Measurements from ENCODE around the gene NCBP1. TPM values are rescaled to one million over a fixed set of nuclear protein-coding genes. Genes with fewer than 3 reads are reported as not detected.
"Not testable (repeated sequence)": the region's sequence is repeated elsewhere in the genome, so short reads cannot be mapped to it uniquely, and the experiment has no call there.

NCBP1 gene
- total RNA-seq, result 10 to 100 TPM; 15.6 to 90.4 (median 37.5) TPM
- polyA plus RNA-seq, result 1 to 10 TPM; 5.5 to 6.7 (median 6.3) TPM
- long read RNA-seq, donor 1, full-length matches to known transcripts, result 1 of 27 reads
- long read RNA-seq, donor 1, partial matches to known transcripts, result 26 of 27 reads
- long read RNA-seq, donor 1, other reads (novel, unspliced or antisense), result 0 of 27 reads
- long read RNA-seq, donor 2, full-length matches to known transcripts, result 2 of 31 reads
- long read RNA-seq, donor 2, partial matches to known transcripts, result 22 of 31 reads
- long read RNA-seq, donor 2, other reads (novel, unspliced or antisense), result 7 of 31 reads
- long read RNA-seq, donor 3, full-length matches to known transcripts, result 1 of 15 reads
- long read RNA-seq, donor 3, partial matches to known transcripts, result 6 of 15 reads
- long read RNA-seq, donor 3, other reads (novel, unspliced or antisense), result 8 of 15 reads
- long read RNA-seq, donor 4, result 0 reads
- long read RNA-seq, donor 5, full-length matches to known transcripts, result 3 of 33 reads
- long read RNA-seq, donor 5, partial matches to known transcripts, result 30 of 33 reads
- long read RNA-seq, donor 5, other reads (novel, unspliced or antisense), result 0 of 33 reads
- long read RNA-seq, donor 6, full-length matches to known transcripts, result 4 of 4 reads
- long read RNA-seq, donor 6, partial matches to known transcripts, result 0 of 4 reads
- long read RNA-seq, donor 6, other reads (novel, unspliced or antisense), result 0 of 4 reads
- long read RNA-seq, donor 7, full-length matches to known transcripts, result 3 of 38 reads
- long read RNA-seq, donor 7, partial matches to known transcripts, result 25 of 38 reads
- long read RNA-seq, donor 7, other reads (novel, unspliced or antisense), result 10 of 38 reads
- long read RNA-seq, donor 8, full-length matches to known transcripts, result 2 of 37 reads
- long read RNA-seq, donor 8, partial matches to known transcripts, result 35 of 37 reads
- long read RNA-seq, donor 8, other reads (novel, unspliced or antisense), result 0 of 37 reads
- long read RNA-seq, donor 9, result 0 reads
- long read RNA-seq, donor 10, partial matches to known transcripts, result 9 of 9 reads
- long read RNA-seq, donor 10, other reads (novel, unspliced or antisense), result 0 of 9 reads

DNA sequence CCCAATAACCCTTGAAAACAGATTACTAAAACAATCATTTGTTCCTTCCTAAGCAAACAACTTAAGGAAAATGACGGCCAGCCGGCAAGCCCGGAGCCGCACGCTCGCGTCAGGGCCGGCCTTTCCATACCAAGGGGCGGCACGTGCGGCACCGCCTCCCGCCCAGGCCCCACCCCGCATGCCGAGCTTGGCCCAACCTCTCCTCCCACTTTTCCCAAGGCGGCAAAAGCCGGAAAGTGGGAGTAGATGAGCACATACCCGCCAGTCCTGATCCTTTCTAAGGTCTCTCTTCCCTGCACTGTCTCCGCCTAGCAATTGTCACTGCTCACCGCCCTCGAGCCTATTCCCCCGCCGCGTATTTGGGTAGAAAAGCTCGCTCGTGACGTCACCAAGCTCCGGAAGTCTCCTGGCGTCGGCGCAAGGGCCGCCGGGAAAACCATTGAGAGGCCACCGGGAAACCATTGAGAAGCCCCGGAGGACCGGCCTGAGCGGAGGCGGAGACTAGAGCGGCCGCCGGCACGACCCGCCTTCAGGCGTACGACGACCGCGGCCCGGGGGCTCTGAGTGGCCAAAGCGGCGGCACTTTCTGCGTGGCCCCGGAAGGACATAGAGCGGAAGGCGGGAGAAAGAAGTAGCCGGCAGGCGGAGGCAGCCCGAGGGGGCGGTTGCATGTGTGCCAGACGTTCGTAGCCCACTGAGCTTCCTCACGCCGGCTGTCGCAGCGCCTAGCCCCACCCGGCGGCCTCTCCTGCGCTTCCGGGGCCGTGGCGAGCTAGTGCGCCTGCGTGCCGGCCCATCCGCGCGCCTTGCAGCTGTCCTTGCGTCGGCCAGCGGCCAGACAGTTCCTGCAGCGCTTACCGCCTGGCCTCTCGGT is at the start of gene NCBP1, which contains the start of gene TSTD2:
NCBP1 (plus strand) TSS at position 837 of the 874 bp plus-strand sequence. CDS start 61 bp downstream, outside the sequence.
TSTD2 (minus strand) TSS at position 384 of the 874 bp plus-strand sequence. CDS start 5,806 bp downstream, outside the sequence.
- DNase-seq, result peak; percentile 98 to 99
- peak within 1 kb of the TSS; percentile 79 to 91 (median 84) for H3K4me3 ChIP-seq
- no peaks in the 10 kb centered on the region for H3K36me3 ChIP-seq
- 0% methylated on average over 8 to 83 of the region's 83 CpGs for WGBS, 5 donors
- intact Hi-C loops (cut with DNase I; ENCODE audit: low total_unique reads), result no loop called here
- no peaks in the 10 kb centered on the region for H3K9me3 ChIP-seq
- peak within 1 kb of the TSS; percentile 92 to 100 (median 98) for H3K27ac ChIP-seq
- peaks cover 38 to 70% (median 56%) of the 10 kb centered on the region in 4 donors for H3K4me1 ChIP-seq
- TF ChIP-seq EP300 (IDR thresholded peaks at IDR 0.05) (peak; percentile 3), POLR2AphosphoS5 (IDR thresholded peaks at IDR 0.05) (peak; percentile 55 to 96 (median 93)), POLR2A (IDR thresholded peaks at IDR 0.05) (peak in 2 of 4 donors; percentile 53 to 67), CTCF (IDR thresholded peaks at IDR 0.05) (peak in 1 of 7 experiments; percentile 12)
- no peaks in the 10 kb centered on the region for H3K27me3 ChIP-seq

DNA sequence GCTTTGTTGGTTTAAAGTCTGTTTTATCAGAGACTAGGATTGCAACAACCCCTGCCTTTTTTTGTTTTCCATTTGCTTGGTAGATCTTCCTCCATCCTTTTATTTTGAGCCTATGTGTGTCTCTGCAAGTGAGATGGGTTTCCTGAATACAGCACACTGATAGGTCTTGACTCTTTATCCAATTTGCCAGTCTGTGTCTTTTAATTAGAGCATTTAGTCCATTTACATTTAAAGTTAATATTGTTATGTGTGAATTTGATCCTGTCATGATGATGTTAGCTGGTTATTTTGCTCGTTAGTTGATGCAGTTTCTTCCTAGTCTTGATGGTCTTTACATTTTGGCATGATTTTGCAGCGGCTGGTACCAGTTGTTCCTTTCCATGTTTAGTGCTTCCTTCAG is 48.8 kb upstream of the NCBP1 start:
- WGBS, 5 donors, result no CpG with 5 or more reads among the region's 2 CpGs
- DNase-seq; H3K36me3 ChIP-seq; H3K27ac ChIP-seq; H3K27me3 ChIP-seq; H3K4me3 ChIP-seq; H3K9me3 ChIP-seq; H3K4me1 ChIP-seq; intact Hi-C loops (cut with DNase I; ENCODE audit: low total_unique reads): not testable (repeated sequence)

DNA sequence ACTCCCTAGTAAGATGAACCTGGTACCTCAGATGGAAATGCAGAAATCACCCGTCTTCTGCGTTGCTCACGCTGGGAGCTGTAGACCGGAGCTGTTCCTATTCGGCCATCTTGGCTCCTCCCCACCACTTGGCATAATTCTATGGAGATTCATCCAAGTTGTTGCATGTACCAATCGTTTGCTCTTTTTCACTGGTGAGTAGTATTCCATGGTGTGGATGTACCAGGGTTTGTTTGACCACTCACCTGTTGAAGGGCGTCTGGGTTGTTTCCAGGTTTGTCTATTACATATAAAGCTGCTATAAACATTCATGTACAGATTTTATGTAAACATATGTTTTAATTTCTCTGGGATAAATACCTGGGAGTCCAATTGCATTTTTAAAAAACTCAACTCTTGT is 46.7 kb upstream of the NCBP1 start:
- H3K9me3 ChIP-seq; H3K4me3 ChIP-seq; H3K36me3 ChIP-seq; H3K4me1 ChIP-seq; H3K27ac ChIP-seq; H3K27me3 ChIP-seq; DNase-seq; intact Hi-C loops (cut with DNase I; ENCODE audit: low total_unique reads): not testable (repeated sequence)
- 90 to 98% (median 95%) methylated on average over 3 to 7 of the region's 7 CpGs for WGBS, 5 donors

- Histone ChIP-seq H3K36me3 (peaks cover 8 to 24% (median 11%) of the 10 kb centered on the region in 4 donors), H3K4me1 (peaks cover 0 to 22% (median 3%) of the 10 kb centered on the region in 4 donors), H3K4me3 (no peak overlapping the region), H3K27ac (no peak overlapping the region), H3K27me3 (no peaks in the 10 kb centered on the region), H3K9me3 (peaks cover 0 to 3% (median 0%) of the 10 kb centered on the region in 4 donors)
- no peak for TF ChIP-seq POLR2A (IDR thresholded peaks at IDR 0.05)
- no peak for TF ChIP-seq POLR2AphosphoS5 (IDR thresholded peaks at IDR 0.05)
- no peak for TF ChIP-seq EP300 (IDR thresholded peaks at IDR 0.05)
- TF ChIP-seq CTCF (IDR thresholded peaks at IDR 0.05), result no peak
- WGBS, 5 donors, result 78 to 88% (median 85%) methylated on average over 6 of the region's 6 CpGs
- intact Hi-C loops (cut with DNase I; ENCODE audit: low total_unique reads), result no loop called here
- no peak for DNase-seq
These were observed 42.1 kb upstream of the NCBP1 start for GRCh38 chr9:97591535-97591934.
